HepG2 (cell line): ENCODE results near the gene SMTNL2. TPM values are rescaled to one million over a fixed set of nuclear protein-coding genes. Genes with fewer than 3 reads are reported as not detected.

Experiments
- FOSL2 ChIP-seq: sonication (generic); formaldehyde crosslinking; IDR thresholded peaks from 2 replicates; pipeline ENCODE4 v1.4.0; 2020; ENCODE audit warnings: missing genetic modification reagents
- HNRNPLL ChIP-seq: fragments of 200-400 bp; formaldehyde crosslinking; IDR thresholded peaks from 2 replicates; pipeline ENCODE4 v1.6.1; 2017; ENCODE audit warnings: mild to moderate bottlenecking, low read depth, low read length; ENCODE audit not compliant: poor library complexity, severe bottlenecking
- MXI1 ChIP-seq: IDR thresholded peaks from 3 replicates; pipeline ENCODE4 v1.6.1; 2012; ENCODE audit warnings: low read depth, low read length, inconsistent platforms, borderline replicate concordance
- RNF219 ChIP-seq: sonication (generic); formaldehyde crosslinking; IDR thresholded peaks from 2 replicates; pipeline ENCODE4 v1.5.0; 2020; ENCODE audit warnings: mild to moderate bottlenecking, missing genetic modification reagents
- RXRA ChIP-seq: sonication (generic); formaldehyde crosslinking; IDR thresholded peaks from 2 replicates; pipeline ENCODE4 v1.5.1; 2020; ENCODE audit warnings: missing genetic modification reagents
- ZBTB40 ChIP-seq, 2 experiments: fragments of 450-650 bp in 1 of 2; sonication (generic) in 1 of 2; formaldehyde crosslinking in 1 of 2; IDR thresholded peaks; 2 replicates each; pipeline versions ENCODE4 v1.6.1 to v1.8.0; 2016 to 2022; ENCODE audit warnings: antibody characterized with exemption in 1 of 2, mild to moderate bottlenecking in 1 of 2, missing genetic modification reagents in 1 of 2
- ZNF597 ChIP-seq: sonication (generic); formaldehyde crosslinking; IDR thresholded peaks from 2 replicates; pipeline ENCODE4 v1.5.0; 2020; ENCODE audit warnings: missing genetic modification reagents
- polyA plus RNA-seq, 8 experiments: library from polyadenylated mRNA; depleted of rRNA in 3 of 8; stranded (reverse) in 7 of 8; unstranded in 1 of 8; fragments of >200 nt; fragmentation: Illumina TruSeq in 4 of 8; extraction: Trizol in 4 of 8; gene quantifications; 2 replicates each; pipeline versions ENCODE4 v1.2.1 to v1.2.3, GENCODE V29; 2011 to 2016; ENCODE audit warnings: low read depth in 4 of 8, missing spikeins in 1 of 8, mixed read lengths in 1 of 8; ENCODE audit not compliant: insufficient read depth in 1 of 8
- total RNA-seq, 5 experiments: library from RNA; depleted of rRNA; stranded (reverse); fragments of >200 nt; fragmentation: Illumina TruSeq; extraction: Trizol; gene quantifications; 2 replicates each; pipeline ENCODE4 v1.2.3, GENCODE V29; 2016; ENCODE audit warnings: low read depth in 1 of 5

Gene SMTNL2
- total and polyA plus RNA-seq, 2 of the 13 experiments (the other 11 are each of a cell fraction or from before 2014, with no cell fraction given): 0.41 to 5.1 TPM

GRCh38 chr17:4562015-4562969 lies 22.0 kb upstream of the SMTNL2 start (continued):
- TF ChIP-seq ZBTB40 (IDR thresholded peaks at IDR 0.05) (no peak), ZBTB40 (CRISPR knock-in tag; IDR thresholded peaks at IDR 0.05) (no peak), RNF219 (CRISPR knock-in tag) (no peak), MXI1 (no peak), HNRNPLL (no peak), RXRA (no peak), FOSL2 (CRISPR knock-in tag) (no peak), ZNF597 (CRISPR knock-in tag) (no peak)
